ENCODE measurements around the gene PARD3.

DNA sequence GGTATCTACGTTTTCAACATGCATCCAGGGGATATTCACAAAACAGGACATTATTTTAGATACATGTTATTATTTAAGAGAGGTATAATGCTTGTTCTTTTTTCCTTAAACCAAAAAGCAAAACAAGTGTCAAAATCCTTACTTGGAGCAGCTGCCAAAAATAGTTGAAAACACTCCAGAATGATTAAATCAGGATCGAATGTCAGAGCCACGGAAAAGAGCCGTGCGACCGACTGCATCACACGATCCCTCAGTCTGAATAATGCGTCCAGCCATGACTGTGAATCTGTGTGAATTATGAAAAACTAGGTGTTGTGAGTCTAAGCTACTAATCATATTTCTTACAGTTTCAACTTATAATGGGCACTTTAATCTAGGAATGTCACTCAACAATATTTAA is 126.0 kb downstream of the PARD3 start:
- TF ChIP-seq, protein P1, sequence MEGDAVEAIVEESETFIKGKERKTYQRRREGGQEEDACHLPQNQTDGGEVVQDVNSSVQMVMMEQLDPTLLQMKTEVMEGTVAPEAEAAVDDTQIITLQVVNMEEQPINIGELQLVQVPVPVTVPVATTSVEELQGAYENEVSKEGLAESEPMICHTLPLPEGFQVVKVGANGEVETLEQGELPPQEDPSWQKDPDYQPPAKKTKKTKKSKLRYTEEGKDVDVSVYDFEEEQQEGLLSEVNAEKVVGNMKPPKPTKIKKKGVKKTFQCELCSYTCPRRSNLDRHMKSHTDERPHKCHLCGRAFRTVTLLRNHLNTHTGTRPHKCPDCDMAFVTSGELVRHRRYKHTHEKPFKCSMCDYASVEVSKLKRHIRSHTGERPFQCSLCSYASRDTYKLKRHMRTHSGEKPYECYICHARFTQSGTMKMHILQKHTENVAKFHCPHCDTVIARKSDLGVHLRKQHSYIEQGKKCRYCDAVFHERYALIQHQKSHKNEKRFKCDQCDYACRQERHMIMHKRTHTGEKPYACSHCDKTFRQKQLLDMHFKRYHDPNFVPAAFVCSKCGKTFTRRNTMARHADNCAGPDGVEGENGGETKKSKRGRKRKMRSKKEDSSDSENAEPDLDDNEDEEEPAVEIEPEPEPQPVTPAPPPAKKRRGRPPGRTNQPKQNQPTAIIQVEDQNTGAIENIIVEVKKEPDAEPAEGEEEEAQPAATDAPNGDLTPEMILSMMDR (IDR thresholded peaks at IDR 0.05; ENCODE audit: borderline replicate concordance, extremely low read depth, low read length, poor library complexity, severe bottlenecking), result no peak
- no peak for TF ChIP-seq EZH2 (IDR thresholded peaks at IDR 0.05; ENCODE audit: borderline replicate concordance, low read depth, low read length, severe bottlenecking)
